ENCODE data around the gene SPEG.

DNA sequence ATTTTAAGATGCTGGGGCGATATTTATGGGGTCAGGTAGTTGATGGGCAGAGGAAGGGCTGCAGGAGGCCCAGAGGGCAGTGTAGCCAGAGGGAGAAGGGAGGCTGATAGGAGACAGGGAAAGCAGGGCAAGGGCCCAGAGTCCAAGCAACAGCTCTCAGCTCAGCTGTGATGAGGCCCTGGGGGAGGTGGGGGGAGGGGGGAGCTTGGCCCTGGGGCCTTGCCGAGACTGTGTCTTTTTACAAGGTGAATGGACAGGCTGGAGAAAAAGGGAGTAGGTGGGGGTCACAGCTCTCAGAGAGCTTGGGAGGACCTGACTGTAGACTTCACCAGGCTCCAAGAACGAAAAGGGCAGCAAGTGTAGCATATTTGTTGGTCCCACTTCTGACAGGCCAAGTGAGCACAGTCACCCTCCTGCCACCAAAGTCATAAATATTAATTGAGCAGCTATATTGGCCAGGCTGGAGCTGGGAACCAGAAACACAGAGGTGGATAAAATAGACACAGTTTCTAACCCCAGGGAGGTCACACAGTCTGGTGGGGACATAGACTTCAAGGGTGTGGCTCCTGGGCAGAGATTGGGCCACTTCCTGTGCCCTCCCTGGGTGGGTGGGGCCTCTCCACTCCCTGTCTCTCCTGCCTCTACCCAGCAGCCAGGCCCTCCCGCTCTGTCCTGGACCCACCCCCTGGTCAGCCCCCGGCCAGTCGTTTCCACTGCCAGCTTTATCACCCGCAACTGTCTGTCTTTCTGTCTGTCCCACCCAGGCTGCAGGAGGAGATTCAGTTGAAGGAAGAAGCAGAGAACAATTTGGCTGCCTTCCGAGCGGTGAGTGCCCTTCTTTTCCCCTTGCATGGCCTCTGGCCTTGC lies 15.1 kb upstream of the SPEG start:
- no peak for TF ChIP-seq POLR2A (IDR thresholded peaks at IDR 0.05)
- TF ChIP-seq, protein P1, sequence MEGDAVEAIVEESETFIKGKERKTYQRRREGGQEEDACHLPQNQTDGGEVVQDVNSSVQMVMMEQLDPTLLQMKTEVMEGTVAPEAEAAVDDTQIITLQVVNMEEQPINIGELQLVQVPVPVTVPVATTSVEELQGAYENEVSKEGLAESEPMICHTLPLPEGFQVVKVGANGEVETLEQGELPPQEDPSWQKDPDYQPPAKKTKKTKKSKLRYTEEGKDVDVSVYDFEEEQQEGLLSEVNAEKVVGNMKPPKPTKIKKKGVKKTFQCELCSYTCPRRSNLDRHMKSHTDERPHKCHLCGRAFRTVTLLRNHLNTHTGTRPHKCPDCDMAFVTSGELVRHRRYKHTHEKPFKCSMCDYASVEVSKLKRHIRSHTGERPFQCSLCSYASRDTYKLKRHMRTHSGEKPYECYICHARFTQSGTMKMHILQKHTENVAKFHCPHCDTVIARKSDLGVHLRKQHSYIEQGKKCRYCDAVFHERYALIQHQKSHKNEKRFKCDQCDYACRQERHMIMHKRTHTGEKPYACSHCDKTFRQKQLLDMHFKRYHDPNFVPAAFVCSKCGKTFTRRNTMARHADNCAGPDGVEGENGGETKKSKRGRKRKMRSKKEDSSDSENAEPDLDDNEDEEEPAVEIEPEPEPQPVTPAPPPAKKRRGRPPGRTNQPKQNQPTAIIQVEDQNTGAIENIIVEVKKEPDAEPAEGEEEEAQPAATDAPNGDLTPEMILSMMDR (IDR thresholded peaks at IDR 0.05): no peak
- TF ChIP-seq POLR2AphosphoS5 (IDR thresholded peaks at IDR 0.05): no peak

Measured in prostate gland (tissue), 2 donors.